ENCODE measurements around the gene LACTB.

LACTB gene

DNA sequence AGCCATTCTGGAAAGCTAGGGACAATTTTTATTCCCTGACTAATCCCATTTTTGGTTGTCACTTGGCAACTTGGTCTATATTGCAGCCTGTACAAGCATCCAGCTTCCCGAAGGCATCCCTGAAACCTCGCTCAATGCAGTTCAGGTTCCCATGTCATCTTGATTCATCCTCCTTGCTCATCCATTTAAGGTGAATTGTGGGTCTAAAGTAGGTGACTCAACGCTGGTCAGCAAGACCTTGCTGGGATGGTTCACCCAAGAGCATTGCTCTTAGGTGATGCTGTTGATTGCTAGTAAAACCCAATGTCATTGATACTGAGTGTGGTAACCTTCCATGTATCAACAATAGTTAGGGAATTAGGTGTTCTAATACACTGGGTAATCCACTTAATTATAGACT is 54.6 kb downstream of the LACTB start:
- DNase-seq (ENCODE audit: low read depth, low spot score), result no peak

DNA sequence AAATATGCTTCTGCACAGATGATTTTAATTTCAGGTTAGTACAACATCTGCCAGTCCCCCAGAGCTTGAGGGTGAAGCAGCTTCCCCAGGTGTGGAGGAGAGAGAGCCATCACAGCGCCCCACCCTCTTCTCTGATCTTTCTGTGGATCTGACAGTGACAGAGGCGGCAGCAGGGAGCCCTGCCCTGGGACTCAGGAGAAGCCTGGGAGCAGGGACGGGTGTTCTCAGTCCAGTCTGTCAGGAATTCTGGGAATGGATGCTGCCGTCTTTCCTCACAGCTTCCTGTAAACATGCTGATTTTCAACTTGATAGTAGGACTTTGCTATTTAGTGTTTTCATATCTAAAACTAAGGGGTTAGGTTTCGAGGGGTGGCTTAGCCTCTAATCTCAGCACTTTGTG is 56.4 kb downstream of the LACTB start:
- DNase-seq (ENCODE audit: low read depth, low spot score), result no peak

DNA sequence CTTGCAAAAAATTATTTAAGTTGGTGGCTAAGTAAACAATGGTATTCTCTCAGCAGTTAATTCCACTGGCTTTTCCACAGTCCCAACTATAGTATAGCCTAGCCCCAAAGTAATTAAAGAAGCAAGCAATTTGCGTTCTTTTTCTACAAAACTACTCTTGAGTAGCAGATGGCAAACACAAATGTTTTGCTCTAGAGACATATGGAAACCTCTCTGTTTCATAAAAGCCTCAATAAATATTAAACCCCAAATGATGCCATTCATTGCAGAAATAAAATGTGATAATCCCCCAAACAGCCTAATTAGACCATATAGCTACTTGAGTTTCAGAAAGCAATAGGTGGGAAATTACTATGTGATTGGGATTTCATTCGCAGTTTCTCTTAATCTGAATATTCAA is 59.1 kb downstream of the LACTB start:
- no peak for DNase-seq (ENCODE audit: low read depth, low spot score)

DNA sequence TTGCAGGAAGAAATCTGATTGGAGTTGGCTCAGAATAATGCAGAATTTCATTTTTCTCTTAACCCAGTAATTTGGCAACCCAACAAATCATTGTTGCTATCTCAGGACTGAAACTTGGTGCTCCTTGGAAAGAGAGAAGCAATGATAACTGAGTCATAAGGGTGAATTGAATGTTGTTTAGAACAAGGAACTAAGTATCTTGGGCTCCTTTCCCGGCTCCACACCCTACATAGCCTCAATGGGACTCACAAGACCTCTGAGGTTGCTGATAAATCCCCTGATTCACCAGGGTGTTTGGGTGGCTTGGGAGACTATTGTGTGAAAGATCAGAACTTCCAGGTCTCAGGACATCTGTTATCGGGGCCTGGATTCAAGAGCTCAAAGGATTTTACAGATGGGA is 60.0 kb downstream of the LACTB start:
- no peak for DNase-seq (ENCODE audit: low read depth, low spot score)

DNA sequence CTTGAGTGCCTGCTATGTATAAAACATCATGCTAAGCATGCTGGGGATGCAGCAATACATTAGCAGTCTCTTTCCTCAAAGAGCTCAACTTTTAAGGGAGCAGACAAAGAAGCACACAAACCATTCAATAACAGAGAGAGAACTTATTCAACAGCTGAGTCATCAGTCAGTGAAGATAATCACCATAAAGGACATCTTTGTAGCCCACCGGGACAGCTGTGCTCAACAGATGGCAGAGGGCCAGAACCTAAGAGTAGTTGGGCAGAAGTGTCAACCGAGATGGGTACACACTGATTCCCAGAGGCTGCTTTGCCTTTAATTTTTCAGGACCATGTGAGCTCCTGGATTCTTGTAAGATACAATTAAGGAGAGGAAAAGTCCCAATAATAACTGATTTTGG is 63.5 kb downstream of the LACTB start:
- DNase-seq (ENCODE audit: low read depth, low spot score), result no peak

DNA sequence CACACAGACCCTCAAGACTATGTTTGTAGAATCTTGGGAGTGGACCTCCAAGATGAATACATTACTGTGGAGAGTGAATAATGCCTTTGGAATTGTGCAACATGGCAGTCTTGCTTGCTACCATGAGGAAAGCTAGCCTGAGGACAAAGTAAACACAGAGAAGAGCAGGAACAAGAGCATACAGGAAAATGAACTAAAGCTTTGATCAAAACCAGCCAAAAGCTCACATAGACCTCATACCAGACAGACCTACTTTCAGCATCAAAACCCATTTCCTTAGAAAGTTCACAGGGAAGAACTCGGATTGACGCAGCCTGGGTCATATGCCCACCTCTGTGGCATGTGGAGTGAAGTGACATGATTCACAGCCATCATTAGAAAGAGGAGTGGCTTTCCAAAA is 64.4 kb downstream of the LACTB start:
- no peak for DNase-seq (ENCODE audit: low read depth, low spot score)

DNA sequence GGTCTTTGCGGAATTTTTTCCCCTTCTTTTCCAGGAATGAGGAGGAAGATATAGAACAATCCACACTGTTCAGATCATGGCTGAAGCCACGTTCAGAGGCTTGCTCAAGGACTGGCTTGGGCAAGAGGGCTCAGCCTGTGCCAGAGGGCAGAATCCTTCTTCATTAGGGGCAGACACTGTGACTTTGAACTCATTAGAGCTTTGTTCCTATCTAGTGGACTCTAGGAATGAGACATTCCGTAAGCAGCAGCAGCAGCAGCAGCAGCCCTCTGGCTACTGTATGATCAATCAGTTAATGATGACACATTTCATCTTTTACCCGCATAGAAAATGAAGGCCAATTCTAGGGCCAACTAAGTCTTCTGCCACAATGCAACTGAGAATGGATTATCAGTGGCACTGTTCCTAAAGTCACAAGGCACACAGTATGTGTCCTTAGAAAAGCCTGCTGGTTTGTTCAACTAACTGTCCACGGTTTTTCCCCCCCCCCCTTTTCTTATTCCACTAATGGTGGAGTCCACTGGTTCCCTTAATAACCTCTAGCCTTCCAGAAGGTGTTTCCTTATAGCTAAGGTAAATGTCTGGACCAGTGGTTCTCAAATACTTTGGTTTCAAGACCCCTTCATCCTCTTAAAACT is 66.0 kb downstream of the LACTB start:
- no peak for DNase-seq (ENCODE audit: low read depth, low spot score)

DNA sequence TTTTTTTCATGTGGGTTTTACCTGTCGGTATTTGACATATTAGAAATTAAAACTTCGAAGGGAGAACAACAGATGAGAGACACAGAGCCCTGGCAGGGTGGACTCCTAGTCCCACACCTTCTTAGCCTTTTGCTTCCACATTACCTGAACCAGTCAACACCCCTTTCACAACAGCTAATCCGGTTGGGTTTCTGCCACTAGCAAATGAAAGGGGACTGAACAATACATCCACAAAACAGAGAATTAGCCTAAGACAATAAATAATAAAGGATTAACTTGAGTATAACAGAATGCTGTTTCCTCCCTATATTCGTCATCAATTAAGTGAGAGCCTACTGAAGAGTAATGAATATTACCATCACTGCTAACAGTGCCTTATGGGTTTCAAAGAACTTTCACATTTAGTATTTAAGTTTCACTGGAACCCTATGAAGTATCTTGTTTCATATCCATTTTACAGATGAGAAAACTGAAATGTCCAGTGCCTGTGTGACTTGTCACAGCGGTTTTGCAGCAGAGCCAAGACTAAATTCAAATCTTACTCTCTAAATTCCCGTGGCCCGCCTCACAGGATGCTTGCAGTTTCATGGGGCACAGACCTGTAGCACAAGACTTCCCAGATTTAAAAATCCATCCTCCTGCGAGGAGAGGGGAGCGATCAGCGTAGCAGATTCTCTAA is 66.7 kb downstream of the LACTB start:
- no peak for DNase-seq (ENCODE audit: low read depth, low spot score)

DNA sequence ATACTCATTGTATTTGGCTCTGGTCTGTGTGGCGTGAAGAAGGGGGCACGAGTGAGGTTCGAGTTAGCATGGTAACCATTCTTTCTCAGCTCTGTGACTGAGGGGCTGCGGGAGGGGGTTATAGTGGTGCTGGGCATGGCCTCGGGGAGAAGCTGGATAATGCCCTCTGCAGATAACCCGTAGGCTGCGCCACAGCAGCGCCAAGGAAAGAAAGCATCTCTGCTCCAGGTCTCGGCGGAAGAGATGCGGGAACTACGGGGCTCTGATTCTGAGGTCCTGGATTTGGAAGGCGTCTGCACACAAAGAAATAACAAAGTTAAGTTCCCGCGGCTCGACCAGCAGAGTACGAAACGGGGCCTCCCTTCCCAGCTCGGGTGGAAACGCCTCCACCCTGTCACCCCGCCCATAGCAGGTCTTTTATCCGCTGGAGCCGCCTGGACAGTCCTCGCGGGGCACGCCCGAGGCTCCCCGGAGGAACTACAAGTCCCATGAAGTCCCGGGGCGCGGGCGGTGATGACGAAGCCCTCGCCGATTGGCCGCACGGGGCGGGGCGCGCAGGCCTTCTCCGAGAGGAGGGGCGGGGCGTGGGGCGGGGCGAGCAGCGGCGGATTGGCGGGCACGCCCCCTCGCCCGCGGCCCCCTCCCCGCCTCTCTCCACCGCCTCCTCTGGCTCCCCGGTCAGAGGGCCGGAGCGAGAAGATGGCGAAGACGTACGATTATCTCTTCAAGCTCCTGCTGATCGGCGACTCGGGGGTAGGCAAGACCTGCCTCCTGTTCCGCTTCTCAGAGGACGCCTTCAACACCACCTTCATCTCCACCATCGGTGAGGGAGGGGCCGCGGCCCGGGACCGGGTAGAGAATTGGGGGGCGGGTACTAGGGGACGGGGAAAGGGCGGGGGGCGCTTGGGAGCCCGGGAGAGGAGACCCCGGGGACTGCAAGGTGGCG is 67.5 kb downstream of the LACTB start, which contains the start of gene RAB8B:
RAB8B (plus strand) TSS at position 681 of the 946 bp plus-strand sequence; CDS start at position 700, 19 bp downstream.
- DNase-seq (ENCODE audit: low read depth, low spot score), result peak; percentile 68

DNA sequence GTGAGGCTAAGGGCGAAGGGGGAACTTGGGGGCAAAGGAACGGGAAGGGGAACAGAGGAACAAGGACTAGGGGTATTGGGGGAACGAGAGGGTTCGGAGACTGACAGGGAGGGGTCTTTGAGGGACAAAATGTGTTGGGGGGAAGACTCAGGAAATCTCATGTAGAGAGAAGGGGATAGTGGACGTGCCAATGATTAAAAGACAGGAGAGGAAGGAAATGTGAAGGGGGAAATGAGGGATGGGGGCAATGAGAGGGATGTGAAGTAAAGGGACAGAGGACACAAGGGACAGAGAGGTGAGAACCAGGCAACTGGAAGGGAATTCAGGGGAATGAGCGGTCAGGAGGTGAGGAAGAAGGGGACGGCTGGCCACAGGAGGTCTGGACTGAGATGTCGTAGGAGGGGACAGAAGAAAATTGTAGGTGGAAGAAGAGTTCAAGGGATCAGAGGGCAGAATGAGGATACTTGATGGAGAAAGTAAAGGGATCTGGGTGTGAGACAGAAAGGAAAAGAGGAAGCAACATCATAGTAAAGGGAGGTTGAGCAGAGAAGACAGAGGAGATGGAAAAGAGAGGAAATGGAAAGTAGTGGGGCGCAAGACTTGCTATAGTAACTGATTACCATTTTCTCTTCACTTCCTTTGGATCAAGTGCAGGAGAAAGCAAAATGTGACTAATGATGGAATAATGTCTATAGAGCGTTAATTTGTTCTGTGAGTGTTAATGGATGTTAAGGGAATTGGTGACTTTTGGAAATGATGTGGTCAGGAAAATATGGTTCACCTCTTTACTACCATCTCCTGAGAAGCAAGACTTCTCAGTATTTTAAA is 68.5 kb downstream of the LACTB start:
- DNase-seq (ENCODE audit: low read depth, low spot score), result no peak

DNA sequence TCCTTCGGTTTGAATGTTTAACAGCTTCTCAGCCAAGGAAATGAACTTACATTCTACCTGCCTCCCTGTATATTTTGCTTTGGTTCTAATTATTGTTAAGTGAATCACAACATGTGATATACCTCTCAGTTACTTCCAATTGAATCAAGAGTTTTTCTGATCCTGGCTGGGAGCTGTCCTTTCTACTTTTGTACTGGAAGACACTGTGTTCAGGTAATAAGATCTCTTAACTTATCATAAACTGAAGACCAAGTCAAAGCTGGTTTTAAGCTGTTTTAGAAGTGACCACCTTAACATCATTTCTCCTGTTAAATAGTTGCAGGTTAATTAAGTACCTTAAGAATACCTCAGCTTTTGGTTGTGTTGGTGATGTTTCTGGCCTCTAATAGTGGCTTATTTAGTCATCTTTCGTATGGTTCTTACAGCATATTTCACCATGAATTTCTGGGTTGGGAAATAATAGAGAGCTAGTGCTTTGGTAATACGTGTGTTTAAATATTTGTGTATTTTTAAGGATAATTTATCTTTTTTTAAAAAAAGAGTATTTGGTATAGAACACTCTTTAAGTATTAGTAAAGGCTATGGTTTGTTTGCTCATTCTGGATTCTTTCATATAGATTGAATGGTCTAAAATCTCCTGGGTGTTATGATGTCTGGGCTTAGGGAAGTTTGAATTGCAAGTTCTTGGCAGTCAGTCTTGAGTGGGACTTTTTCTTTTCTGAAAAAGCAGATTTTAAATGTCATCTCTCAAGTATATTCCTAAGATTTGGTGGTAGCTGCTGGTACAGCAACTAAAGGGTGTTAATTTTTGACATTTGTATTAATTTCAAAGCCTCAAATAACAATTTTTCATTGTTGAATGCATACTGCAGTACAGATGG is 69.3 kb downstream of the LACTB start:
- DNase-seq (ENCODE audit: low read depth, low spot score), result no peak
